Inflammatory macrophage treated with lipopolysaccharide for 1 hour (primary cell): Measurements from ENCODE around the gene MICB.
"Not testable (repeated sequence)": the region's sequence is repeated elsewhere in the genome, so short reads cannot be mapped to it uniquely, and the experiment has no call there.

ENCODE experiments used
- DNase-seq, 2 donors: peaks; one replicate each; pipeline ENCODE4 v3.0.0-alpha.2; 2020 to 2022

MICB gene

DNA sequence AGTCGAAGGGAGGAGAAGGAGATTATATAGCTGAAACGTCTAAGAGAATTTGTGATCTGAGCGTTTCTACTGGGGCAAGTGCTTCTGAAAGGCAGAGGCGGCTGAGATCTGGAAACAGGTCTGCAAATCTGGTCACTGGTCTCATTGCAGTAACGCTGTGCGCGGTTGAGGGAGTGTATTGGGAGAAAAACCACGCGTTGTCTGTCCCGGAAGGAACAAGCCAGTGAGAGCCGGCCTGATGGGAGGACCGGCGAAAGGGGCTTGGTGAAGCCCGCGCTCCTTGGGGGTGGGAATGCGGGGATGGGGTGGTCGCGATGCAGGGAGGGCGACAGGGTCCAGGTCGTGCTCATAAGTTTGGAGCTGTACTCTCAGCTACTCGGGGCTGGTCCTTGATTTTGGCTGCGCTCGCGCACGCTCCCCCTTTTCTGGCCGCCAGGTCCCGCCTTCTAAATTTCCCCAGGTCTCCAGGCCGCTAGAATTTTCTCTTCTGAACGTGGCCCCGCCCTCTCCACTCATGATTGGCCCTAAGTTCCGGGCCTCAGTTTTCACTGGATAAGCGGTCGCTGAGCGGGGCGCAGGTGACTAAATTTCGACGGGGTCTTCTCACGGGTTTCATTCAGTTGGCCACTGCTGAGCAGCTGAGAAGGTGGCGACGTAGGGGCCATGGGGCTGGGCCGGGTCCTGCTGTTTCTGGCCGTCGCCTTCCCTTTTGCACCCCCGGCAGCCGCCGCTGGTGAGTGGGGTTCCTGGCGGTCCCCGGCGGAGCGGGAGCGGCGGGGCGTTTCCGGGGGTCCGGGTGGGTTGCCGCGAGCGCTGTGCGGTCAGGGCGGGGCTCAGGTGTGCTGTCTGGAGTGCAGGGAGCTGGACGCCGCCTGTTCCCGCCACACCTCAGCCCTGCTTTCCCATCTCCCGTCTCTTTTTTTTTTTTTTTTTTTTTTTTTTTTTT is at the start of gene MICB:
MICB (plus strand) TSS at position 615 of the 946 bp plus-strand sequence; CDS start at position 664, 49 bp downstream.
- DNase-seq, result peak; percentile 72 to 76

- DNase-seq, result peak; percentile 14 to 37
Measured at GRCh38 chr6:31450751-31451150, 47.2 kb upstream of the MICB start.

DNA sequence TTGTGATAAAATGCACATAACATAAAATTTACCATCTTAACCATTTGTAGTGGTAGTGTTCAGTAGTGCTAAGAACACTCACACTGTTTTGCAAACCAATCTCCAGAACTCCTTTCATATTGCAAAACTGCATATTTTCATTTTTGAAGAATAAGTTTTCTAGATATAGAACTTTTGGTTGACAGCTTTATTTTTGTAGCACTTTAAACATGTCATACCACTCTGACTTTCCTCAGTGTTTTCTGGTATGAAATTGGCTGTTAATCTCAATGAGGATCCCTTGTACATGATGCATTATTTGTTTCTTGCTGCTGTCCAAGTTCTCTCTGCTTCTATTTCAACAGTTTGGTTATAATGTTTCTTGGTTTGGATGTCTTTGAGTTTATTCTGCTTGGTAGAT is 45.1 kb upstream of the MICB start:
- DNase-seq, result no peak

- DNase-seq, result peak; percentile 47 to 53
Measured at GRCh38 chr6:31453259-31453658, 44.7 kb upstream of the MICB start.

- not testable (repeated sequence) for DNase-seq
Measured at GRCh38 chr6:31459864-31460263, 38.1 kb upstream of the MICB start.

- no peak for DNase-seq
Measured at GRCh38 chr6:31460361-31461025, 37.5 kb upstream of the MICB start.

DNA sequence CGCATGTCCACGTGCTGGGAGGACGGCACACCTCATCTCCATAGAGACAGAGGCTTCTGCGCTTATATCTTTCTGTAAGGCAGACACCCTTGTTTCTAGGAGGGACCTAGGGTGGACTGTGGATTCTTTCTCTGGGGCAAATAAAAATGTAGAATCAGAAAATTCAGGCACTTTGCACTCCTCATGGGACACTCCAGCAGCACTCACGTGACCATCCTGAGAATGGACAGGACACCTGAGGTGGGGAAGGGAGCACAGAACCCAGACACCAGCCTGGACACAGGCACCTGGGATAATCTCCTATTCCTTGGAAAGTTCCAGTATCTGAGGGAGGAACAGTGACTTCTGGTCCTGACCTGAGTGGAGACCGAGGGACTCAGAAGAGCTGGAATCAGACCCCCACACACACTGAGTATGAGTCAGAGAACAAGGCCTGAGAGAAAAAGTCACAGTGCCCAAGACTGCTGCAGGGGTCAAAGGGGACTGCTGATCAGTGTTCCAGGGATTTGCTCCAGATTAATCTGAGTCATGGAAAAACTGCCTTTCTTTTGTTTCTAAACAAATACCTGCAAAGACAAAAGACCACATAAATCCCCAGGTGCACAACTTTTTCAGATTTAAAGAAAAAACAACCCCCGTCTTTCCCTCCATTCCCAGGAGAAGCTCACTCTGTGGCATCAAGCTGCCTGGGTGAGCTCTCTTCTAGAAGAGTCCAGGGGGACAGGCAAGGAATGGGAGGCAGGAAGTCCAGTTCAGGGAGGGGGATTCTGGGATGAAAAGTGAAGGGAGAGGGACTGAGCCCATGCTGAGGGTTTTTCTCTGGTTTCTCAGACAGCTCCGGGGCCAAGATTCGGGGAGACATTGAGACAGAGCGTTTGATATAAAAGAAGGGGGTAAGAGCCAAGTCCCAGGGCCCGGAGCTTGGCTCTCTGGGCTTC is 35.6 kb upstream of the MICB start:
- DNase-seq, result no peak

GRCh38 chr6:31462964-31463870 is 34.7 kb upstream of the MICB start:
- peak; percentile 89 to 97 for DNase-seq

DNA sequence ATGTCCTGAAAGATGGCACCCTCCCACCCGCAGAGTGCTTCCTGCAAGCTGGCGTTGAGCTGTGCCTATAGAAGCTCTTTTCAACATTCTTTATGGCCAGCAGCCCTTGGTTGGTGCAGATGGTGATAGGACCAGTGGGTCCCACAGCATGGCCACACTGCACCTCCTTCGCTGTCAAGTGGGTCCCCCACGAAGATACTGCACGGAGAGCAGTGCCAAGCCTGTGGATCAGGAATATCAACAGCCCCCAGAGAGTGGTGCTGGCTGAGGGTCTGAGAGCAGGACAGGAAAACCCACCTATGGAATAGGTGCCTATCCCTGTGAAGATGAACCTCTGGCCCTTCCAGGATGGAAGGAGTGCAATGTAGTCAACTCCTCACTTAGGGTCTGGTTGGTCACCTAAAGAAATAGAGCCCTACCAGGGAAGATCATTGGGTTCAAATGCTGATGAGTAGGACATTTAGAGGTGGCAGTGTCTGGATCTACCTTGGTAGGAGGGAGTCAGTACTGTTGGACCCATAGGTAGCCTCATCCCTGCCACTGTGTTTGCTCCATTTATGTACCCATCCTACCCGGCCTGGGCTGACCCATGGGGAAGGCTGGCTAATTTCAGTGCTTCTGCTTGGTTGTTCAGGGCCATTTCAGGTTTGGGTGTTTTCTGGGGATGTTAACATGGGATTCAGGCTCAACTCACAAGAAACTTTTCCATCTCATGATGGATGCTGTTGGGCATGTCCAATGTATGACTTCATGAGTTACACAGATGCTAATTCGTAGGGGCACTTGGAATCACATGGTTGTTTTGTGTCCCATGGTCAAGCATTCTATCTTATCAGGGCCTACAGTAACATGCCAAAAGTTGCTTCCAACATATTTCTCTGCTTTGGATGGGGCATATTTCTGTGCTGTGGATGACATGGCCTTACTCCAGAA is 33.4 kb upstream of the MICB start:
- no peak for DNase-seq

GRCh38 chr6:31465185-31465536 is 32.8 kb upstream of the MICB start:
- DNase-seq, result no peak

- no peak for DNase-seq
Measured at GRCh38 chr6:31465718-31466117, 32.2 kb upstream of the MICB start.

DNA sequence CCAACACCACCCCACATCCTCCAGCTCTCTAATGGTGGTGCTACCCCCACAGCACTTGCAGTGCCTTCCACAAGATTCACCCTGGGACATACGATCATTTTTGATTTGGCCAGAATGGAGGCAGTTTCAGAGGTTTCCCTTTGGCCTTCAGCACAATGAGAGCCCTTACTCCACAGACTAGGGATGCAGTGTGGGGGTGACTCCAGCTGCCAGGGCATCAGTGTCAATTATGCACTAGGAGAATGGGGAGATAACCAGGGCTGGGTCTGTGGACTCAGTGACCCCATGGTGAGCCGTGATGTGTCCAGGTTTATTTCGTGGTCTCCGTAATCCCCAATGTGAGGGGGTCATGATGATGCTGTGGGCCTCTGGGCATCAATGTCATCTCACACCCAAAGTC is 31.5 kb upstream of the MICB start:
- DNase-seq, result no peak

DNA sequence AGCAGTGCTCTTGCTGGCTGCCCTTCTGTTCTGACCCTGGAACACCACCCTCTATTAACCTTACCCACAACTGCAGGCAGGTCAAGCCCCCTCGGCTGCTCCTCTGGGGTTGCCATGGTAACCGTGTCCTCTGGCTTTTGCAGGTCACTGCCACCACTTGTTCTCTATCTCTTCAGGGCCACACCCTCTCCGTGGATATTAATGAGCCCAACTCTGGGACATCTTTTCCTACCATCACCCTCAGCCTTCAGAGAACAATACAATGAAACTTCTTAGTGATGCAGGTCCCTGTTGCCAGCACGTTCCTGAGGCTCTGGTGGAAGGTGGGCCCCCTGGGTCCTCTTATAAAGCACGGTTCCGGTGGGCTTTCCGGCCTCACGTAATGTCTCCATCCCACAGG is 30.8 kb upstream of the MICB start:
- DNase-seq, result no peak

DNA sequence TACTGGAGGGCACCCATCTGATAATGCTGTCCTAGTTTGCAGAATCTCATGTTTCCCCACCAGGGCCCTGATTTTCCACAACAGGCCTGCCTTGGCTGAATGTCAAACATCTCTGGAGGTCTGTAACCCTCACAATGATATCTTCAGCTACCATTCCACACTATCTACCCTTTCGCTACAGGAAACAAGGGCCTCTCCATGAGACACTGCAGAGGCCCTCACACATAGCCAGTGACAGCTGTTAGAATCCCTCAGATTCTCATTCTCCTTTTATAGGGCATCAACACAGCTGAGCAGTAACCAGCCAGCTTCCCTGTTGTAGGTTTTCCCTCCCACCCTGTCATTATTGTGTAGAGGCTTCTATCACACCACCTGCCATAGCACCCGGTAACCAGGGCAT is 29.6 kb upstream of the MICB start:
- DNase-seq, result no peak

- no peak for DNase-seq
Measured at GRCh38 chr6:31470801-31471200, 27.1 kb upstream of the MICB start.

DNA sequence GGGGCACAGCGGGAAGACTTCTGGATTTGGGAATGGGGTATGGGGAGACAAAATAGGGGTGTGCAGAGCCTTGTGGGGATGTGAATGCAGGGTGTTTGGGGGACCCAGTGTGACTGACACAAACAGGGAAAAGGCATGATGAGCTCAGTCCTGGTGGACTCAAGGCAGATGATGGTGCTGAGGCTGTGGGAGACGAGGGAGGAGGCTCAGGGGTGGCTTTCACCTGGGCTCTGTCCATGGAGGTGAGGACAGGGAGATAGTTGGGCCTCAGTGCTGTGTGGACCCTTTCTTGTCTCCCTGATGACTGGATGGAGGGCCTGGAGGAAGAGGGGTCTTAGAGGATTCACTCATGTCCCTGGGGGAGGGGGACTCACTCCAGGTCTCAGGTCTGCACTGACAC is 26.2 kb upstream of the MICB start:
- DNase-seq, result no peak

GRCh38 chr6:31472259-31472658 is 25.7 kb upstream of the MICB start:
- DNase-seq, result no peak

GRCh38 chr6:31473244-31473643 is 24.7 kb upstream of the MICB start:
- DNase-seq, result no peak

GRCh38 chr6:31473780-31474761 is 23.9 kb upstream of the MICB start:
- DNase-seq, result peak; percentile 55 to 79

GRCh38 chr6:31474871-31475286 is 23.1 kb upstream of the MICB start:
- no peak for DNase-seq
